H9 (cell line): Measurements from ENCODE around the gene CHL1. TPM values are rescaled to one million over a fixed set of nuclear protein-coding genes. Genes with fewer than 3 reads are reported as not detected.

Source experiments
- DNase-seq: peaks from one replicate; pipeline ENCODE4 v3.0.0-alpha.2; 2017
- H2AFZ ChIP-seq: one replicate; pipeline ENCODE4 v1.6.1; 2013; ENCODE audit warnings: mild to moderate bottlenecking, low read length, control low read depth, moderate library complexity
- H2AK5ac ChIP-seq: 2 replicates; pipeline ENCODE4 v1.6.1; 2013; ENCODE audit warnings: low read length, control low read depth, mixed read lengths; ENCODE audit not compliant: insufficient read length
- H2BK120ac ChIP-seq: one replicate; pipeline ENCODE4 v1.6.1; 2013; ENCODE audit warnings: low read depth, mild to moderate bottlenecking, low read length, control low read depth, inconsistent platforms; ENCODE audit not compliant: poor library complexity, severe bottlenecking
- H2BK12ac ChIP-seq: 2 replicates; pipeline ENCODE4 v1.6.1; 2013; ENCODE audit warnings: low read length, control low read depth, mixed read lengths, low read depth; ENCODE audit not compliant: insufficient read length
- H2BK15ac ChIP-seq: 2 replicates; pipeline ENCODE4 v1.6.1; 2013; ENCODE audit warnings: low read depth, low read length, control low read depth
- H2BK20ac ChIP-seq: one replicate; pipeline ENCODE4 v1.6.1; 2013; ENCODE audit warnings: low read depth, mild to moderate bottlenecking, low read length, control low read depth, inconsistent platforms; ENCODE audit not compliant: poor library complexity, severe bottlenecking
- H2BK5ac ChIP-seq: 2 replicates; pipeline ENCODE4 v1.6.1; 2013; ENCODE audit warnings: low read length, control low read depth, mixed read lengths; ENCODE audit not compliant: insufficient read length
- H3K14ac ChIP-seq: 2 replicates; pipeline ENCODE4 v1.6.1; 2013; ENCODE audit warnings: low read length, control low read depth; ENCODE audit not compliant: insufficient read depth
- H3K18ac ChIP-seq: 2 replicates; pipeline ENCODE4 v1.6.1; 2013; ENCODE audit warnings: low read depth, mild to moderate bottlenecking, mixed read lengths, low read length, control low read depth; ENCODE audit not compliant: insufficient read length
- H3K23ac ChIP-seq: 2 replicates; pipeline ENCODE4 v1.6.1; 2013; ENCODE audit warnings: low read length, control low read depth, mixed read lengths, low read depth; ENCODE audit not compliant: insufficient read length
- H3K23me2 ChIP-seq: 2 replicates; pipeline ENCODE4 v1.6.1; 2013; ENCODE audit warnings: low read depth, mild to moderate bottlenecking, mixed read lengths, low read length, control low read depth; ENCODE audit not compliant: insufficient read length, poor library complexity, severe bottlenecking
- H3K27ac ChIP-seq: 2 replicates; pipeline ENCODE4 v1.5.1; 2013; ENCODE audit warnings: low read length, control low read depth, mixed read lengths, low read depth; ENCODE audit not compliant: insufficient read length
- H3K27me3 ChIP-seq: 2 replicates; pipeline ENCODE4 v1.6.1; 2013; ENCODE audit warnings: low read length, control low read depth, inconsistent platforms; ENCODE audit not compliant: insufficient read depth
- H3K4ac ChIP-seq: 2 replicates; pipeline ENCODE4 v1.6.1; 2013; ENCODE audit warnings: low read depth, mild to moderate bottlenecking, control low read depth, inconsistent platforms, low read length, moderate library complexity
- H3K4me1 ChIP-seq: 2 replicates; pipeline ENCODE4 v1.6.1; 2013; ENCODE audit warnings: low read length, control low read depth, inconsistent platforms; ENCODE audit not compliant: insufficient read depth
- H3K4me2 ChIP-seq: 2 replicates; pipeline ENCODE4 v1.6.1; 2013; ENCODE audit warnings: low read length, control low read depth, mixed read lengths; ENCODE audit not compliant: insufficient read length, insufficient read depth
- H3K56ac ChIP-seq: 2 replicates; pipeline ENCODE4 v1.6.1; 2013; ENCODE audit warnings: low read depth, mild to moderate bottlenecking, mixed read lengths, low read length, control low read depth; ENCODE audit not compliant: insufficient read length
- H3K79me1 ChIP-seq: 2 replicates; pipeline ENCODE4 v1.6.1; 2013; ENCODE audit warnings: low read depth, mild to moderate bottlenecking, moderate library complexity, low read length, control low read depth, inconsistent platforms; ENCODE audit not compliant: insufficient read depth, poor library complexity, severe bottlenecking
- H3K79me2 ChIP-seq: 2 replicates; pipeline ENCODE4 v1.6.1; 2013; ENCODE audit warnings: low read length, control low read depth, inconsistent platforms; ENCODE audit not compliant: insufficient read depth
- H3K9ac ChIP-seq: 2 replicates; pipeline ENCODE4 v1.6.1; 2013; ENCODE audit warnings: low read length, control low read depth, mixed read lengths; ENCODE audit not compliant: insufficient read length; ENCODE audit errors: extremely low read depth
- H3K9me3 ChIP-seq: one replicate; pipeline ENCODE4 v1.6.1; 2013; ENCODE audit warnings: low read depth, low read length, inconsistent platforms; ENCODE audit not compliant: control insufficient read depth
- H3T11ph ChIP-seq: one replicate; pipeline ENCODE4 v1.6.1; 2013; ENCODE audit warnings: mild to moderate bottlenecking, low read length, control low read depth, inconsistent platforms
- H4K20me1 ChIP-seq: one replicate; pipeline ENCODE4 v1.6.1; 2013; ENCODE audit not compliant: control insufficient read depth, insufficient read length, insufficient read depth
- H4K5ac ChIP-seq: 2 replicates; pipeline ENCODE4 v1.6.1; 2013; ENCODE audit warnings: low read depth, mild to moderate bottlenecking, mixed read lengths, low read length, control low read depth; ENCODE audit not compliant: insufficient read length
- H4K8ac ChIP-seq: replicated peaks from 2 replicates; pipeline ENCODE4 v1.6.1; 2013; ENCODE audit warnings: low read length, control low read depth, mixed read lengths, low read depth; ENCODE audit not compliant: insufficient read length
- H4K91ac ChIP-seq: 2 replicates; pipeline ENCODE4 v1.6.1; 2013; ENCODE audit warnings: low read depth, mild to moderate bottlenecking, moderate library complexity, mixed read lengths, low read length, control low read depth; ENCODE audit not compliant: insufficient read length
- H3K27ac Mint-ChIP-seq, 3 experiments: 2 replicates in 2 of 3; 3 replicates in 1 of 3; pipeline ENCODE4 v1.8.0; 2020 to 2021; ENCODE audit warnings: mixed read lengths in 3 of 3, mild to moderate bottlenecking in 1 of 3, moderate library complexity in 1 of 3
- H3K27me3 Mint-ChIP-seq: 2 replicates; pipeline ENCODE4 v1.8.0; 2021; ENCODE audit warnings: low read depth, mild to moderate bottlenecking, moderate library complexity, mixed read lengths
- H3K36me3 Mint-ChIP-seq, 3 experiments: 2 replicates in 2 of 3; 3 replicates in 1 of 3; pipeline ENCODE4 v1.8.0; 2020 to 2021; ENCODE audit warnings: low read depth in 3 of 3, mixed read lengths in 3 of 3; ENCODE audit not compliant: insufficient read depth in 1 of 3
- H3K4me1 Mint-ChIP-seq, 2 experiments: 2 replicates each; pipeline ENCODE4 v1.8.0; 2020; ENCODE audit warnings: mixed read lengths in 2 of 2
- H3K4me3 Mint-ChIP-seq, 2 experiments: 2 replicates in 1 of 2; 3 replicates in 1 of 2; pipeline ENCODE4 v1.8.0; 2020 to 2021; ENCODE audit warnings: mild to moderate bottlenecking in 2 of 2, mixed read lengths in 2 of 2, moderate library complexity in 1 of 2
- H3K9me3 Mint-ChIP-seq, 2 experiments: 2 replicates in 1 of 2; 3 replicates in 1 of 2; pipeline ENCODE4 v1.8.0; 2020; ENCODE audit warnings: mild to moderate bottlenecking in 2 of 2, mixed read lengths in 2 of 2, moderate library complexity in 1 of 2
- WGBS: extraction: QIAGEN DNeasy Blood & Tissue Kit; methylation state at CpG from one replicate; pipeline ENCODE4 v1.1.7; 2013; ENCODE audit warnings: missing lambda C conversion rate, low lambda C conversion rate, mixed read lengths; ENCODE audit not compliant: insufficient read length; ENCODE audit errors: extremely low coverage; 5-methylcytosine and 5-hydroxymethylcytosine counted together
- total RNA-seq: library from RNA; stranded (reverse); gene quantifications from 2 replicates; pipeline ENCODE4 v1.2.1, GENCODE V29; 2021
- TF ChIP-seq, protein P1 (sequence below): fragments of 200-600 bp; sonication (generic); conservative IDR thresholded peaks from 3 replicates; pipeline ENCODE4 v1.8.0; 2021; ENCODE audit warnings: antibody characterized with exemption, mild to moderate bottlenecking

Gene CHL1
- total RNA-seq, 1 experiment from 2014 or later = not detected

GRCh38 chr3:347581-347980 lies 151.0 kb downstream of the CHL1 start:
- Histone ChIP-seq H2BK20ac (no peak overlapping the region), H3K9ac (no peak overlapping the region), H4K5ac (no peak overlapping the region), H2BK120ac (no peak overlapping the region), H3K79me2 (no peaks in the 10 kb centered on the region), H3K9me3 (no peaks in the 10 kb centered on the region), H3K14ac (no peak overlapping the region), H3K27me3 (no peaks in the 10 kb centered on the region), H3K23me2 (no peaks in the 10 kb centered on the region), H2BK15ac (no peak overlapping the region), H3K27ac (no peak overlapping the region), H2BK12ac (no peak overlapping the region), H4K8ac (no peak overlapping the region), H3K4me2 (no peak overlapping the region), H3K4me1 (no peaks in the 10 kb centered on the region; the same call in 1 of the 2 replicates), H3K4ac (no peak overlapping the region), H3K18ac (no peak overlapping the region), H3K23ac (no peak overlapping the region), H4K91ac (no peak overlapping the region), H3T11ph (no peak overlapping the region), H2BK5ac (no peak overlapping the region), H3K56ac (no peak overlapping the region), H2AFZ (no peak overlapping the region), H4K20me1 (no peaks in the 10 kb centered on the region), H2AK5ac (no peak overlapping the region), H3K79me1 (no peaks in the 10 kb centered on the region)
- no CpG with 5 or more reads among the region's 3 CpGs for whole genome bisulfite sequencing
- Mint-ChIP-seq H3K27me3 (peaks cover 12% of the 10 kb centered on the region), H3K4me3 (no peak overlapping the region), H3K4me1 (peaks cover 5 to 12% of the 10 kb centered on the region in 2 experiments), H3K36me3 (no peaks in the 10 kb centered on the region), H3K9me3 (no peaks in the 10 kb centered on the region), H3K27ac (no peak overlapping the region)
- TF ChIP-seq, protein P1, sequence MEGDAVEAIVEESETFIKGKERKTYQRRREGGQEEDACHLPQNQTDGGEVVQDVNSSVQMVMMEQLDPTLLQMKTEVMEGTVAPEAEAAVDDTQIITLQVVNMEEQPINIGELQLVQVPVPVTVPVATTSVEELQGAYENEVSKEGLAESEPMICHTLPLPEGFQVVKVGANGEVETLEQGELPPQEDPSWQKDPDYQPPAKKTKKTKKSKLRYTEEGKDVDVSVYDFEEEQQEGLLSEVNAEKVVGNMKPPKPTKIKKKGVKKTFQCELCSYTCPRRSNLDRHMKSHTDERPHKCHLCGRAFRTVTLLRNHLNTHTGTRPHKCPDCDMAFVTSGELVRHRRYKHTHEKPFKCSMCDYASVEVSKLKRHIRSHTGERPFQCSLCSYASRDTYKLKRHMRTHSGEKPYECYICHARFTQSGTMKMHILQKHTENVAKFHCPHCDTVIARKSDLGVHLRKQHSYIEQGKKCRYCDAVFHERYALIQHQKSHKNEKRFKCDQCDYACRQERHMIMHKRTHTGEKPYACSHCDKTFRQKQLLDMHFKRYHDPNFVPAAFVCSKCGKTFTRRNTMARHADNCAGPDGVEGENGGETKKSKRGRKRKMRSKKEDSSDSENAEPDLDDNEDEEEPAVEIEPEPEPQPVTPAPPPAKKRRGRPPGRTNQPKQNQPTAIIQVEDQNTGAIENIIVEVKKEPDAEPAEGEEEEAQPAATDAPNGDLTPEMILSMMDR = no peak
- no peak for DNase-seq
